ENCODE data around the gene RNU5D-1.
"Not testable (repeated sequence)": the region's sequence is repeated elsewhere in the genome, so short reads cannot be mapped to it uniquely, and the experiment has no call there.

Gene RNU5D-1

GRCh38 chr1:44724955-44725698 lies 5.8 kb downstream of the RNU5D-1 start:
- DNase-seq = no peak

DNA sequence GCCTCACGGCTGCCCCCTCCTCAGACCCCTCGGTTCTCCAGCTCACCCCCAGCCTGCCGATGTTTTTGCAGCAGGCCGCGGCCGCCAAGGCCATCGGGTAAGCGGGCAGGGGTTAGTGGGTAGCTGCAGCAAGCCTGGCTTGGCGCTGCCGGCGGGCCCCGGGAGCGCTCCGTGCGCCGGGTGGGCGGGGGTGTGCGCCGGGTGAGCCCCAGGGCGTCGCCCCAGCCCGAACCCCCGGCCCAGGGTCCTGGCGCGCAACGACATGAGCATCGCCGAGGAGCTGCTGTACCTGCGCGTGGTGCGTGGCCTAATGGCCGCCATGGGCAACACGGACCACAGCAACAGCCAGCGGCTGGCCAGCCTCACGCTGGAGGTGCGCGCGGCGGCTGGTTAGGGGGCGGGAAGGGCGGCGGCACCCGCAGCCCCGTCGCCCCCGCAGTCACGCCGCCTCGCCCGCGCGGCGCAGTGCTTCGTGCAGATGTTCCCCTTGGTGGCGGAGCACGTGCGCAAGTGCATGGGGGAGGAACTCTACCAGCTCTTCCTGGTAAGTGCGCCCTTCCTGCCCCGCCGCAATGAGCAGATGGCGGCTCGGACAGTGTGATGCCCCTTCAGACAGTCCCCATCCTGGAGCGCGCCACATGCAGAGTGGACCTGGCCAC lies 6.5 kb downstream of the RNU5D-1 start:
- no peak for DNase-seq

DNA sequence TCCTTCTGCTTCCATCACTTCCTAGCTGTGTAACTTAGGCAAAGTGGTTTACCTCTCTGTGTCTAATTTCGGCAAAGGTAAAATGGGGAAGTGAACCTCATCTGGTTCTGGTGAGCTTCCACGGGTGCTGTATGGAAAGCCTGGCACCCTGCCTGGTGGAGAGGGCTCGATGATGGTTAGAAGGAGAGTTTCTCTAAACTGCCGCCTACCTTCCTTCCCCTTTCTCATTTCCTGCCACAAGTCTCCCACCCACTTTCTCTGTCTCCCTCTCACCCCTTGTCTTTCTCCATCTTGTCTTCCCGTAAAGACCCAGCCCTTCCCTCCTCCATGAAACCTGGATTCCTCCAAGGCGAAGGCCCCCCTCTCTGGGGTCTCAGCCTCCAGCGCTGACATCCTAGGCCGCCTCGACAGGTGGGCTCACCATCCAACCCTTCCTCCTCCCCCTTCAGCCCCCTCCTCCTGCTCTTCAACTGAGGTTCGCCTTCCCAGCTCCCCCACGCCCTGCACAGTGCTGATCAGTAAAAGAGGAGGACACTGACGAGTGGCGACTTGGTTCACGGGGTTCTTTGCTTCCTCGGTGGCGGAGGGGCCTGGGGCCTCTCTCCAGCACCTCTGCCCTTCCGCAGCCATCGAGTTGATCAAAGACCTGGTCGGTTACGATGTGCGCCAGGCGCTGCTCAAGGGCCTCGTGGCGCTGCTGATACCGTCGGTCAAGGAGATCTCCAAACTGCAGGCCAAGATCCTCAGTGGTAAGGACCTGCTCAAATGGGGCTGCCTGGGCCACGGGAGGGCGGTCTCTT lies 7.3 kb downstream of the RNU5D-1 start:
- DNase-seq = peak; percentile 94

- no peak for DNase-seq
Measured at GRCh38 chr1:44723064-44723463, 7.9 kb downstream of the RNU5D-1 start.

GRCh38 chr1:44721485-44722361 lies 9.2 kb downstream of the RNU5D-1 start:
- peak; percentile 89 for DNase-seq

GRCh38 chr1:44720281-44720680 lies 10.7 kb downstream of the RNU5D-1 start:
- no peak for DNase-seq

DNA sequence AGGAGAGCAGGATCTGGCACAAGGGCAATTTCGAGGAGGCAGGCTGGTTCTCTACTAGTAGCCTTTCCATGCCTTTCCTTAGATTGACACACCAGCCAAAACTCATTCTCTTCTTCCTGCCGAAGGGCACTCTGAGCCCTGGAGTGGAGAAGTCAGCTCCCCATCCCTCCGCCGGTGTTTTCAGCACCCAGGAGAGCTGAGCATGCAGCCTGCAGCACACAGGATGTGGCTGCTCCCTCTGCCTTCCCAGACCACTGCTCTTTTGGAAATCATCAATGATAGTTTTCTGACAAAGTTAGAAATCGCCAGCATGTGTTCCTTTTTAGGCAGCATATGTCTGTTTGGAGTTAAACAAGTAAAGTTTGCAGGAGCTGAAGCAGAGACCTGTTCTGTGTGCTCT lies 11.7 kb downstream of the RNU5D-1 start:
- no peak for DNase-seq

DNA sequence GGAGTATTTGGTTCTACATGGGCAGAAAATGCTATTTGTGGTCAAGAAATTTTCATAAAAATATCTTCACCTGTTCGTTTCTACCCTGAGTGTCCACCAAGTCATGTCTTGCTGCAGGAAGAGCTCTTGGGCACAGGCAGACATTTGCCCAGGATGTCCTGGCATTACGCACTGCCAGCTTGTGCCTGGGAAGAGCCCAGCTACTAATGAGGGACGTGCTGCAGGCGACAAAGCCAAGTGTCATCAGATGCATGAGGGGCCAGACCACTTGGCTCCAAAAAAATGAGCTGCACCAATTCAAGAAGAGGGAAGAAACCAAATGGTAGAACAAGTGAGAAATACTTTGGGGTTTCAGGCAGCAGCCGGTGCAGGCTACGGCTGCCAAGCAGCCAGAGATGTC lies 12.9 kb downstream of the RNU5D-1 start:
- no peak for DNase-seq

DNA sequence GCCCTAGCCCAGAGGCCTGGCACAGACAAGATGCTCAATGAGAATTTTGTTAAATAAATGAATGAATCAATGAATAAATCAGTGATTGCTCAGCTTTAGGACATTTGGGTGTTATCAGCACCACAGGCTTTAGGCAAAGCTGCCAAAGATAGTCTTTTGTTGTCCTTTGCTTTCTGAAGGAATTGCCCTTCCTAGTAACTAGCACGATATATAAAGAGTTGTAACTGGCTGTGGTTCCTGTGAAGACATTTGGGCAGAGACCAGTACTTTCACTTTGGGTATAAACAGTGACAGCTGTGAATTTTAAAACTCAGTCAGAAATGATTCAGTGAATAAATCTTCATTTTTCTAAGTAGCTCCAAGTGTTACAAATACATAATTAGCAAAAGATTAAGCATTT lies 13.3 kb downstream of the RNU5D-1 start:
- no peak for DNase-seq

DNA sequence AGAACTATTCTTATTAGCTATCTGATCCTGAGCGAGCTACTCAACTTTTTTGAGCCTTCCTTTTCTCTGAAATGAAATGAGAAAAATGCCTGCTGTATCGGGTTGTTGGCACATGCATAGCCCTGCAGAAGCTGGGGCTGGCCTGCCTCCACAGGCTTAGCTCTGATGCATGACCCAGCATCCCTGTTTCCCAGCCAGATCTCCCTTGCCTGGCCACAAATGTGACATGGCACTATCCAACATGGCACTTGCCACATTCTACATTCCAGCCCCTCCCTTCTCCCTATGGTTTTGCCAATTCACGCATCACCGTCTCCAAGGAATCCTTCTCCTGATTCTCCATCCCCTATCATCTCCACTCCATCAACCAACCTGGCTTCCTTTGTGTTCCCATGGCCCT lies 13.8 kb downstream of the RNU5D-1 start:
- no peak for DNase-seq

DNA sequence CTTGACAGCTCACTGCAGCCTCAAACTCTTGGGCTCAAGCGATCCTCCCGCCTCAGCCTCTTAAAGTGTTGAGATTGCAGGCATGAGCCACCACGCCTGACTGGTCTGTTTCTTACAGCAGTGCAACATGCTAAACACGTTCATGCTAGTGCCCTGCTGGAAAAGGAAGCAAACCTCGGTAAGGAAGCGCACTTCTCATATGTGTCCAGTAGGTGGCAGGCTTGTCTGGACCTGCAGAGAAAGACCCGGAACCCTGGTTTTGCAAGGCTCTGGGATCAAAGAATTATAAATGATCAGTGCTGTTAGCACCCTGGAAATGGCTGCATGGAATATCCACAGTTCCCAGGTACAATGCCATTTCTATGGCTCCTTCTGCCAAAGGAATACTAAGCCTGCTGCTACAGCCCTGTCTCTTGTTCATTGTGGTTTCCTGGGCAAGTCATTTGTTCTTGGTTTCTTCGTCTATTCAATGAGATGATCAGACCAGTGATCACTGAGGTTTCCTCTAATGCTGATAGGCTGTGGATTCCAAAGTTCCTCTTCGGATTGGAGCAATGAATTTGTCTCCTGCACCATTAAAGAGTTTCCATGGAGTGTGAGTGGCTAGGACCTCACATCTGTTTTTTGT lies 15.9 kb downstream of the RNU5D-1 start:
- peak; percentile 86 for DNase-seq

- DNase-seq = no peak
Measured at GRCh38 chr1:44714532-44714931, 16.4 kb downstream of the RNU5D-1 start.

- peak; percentile 83 for DNase-seq
Measured at GRCh38 chr1:44713321-44713781, 17.6 kb downstream of the RNU5D-1 start.

GRCh38 chr1:44707959-44708831 lies 22.8 kb downstream of the RNU5D-1 start:
- peak; percentile 77 for DNase-seq

- DNase-seq = no peak
Measured at GRCh38 chr1:44707112-44707881, 23.7 kb downstream of the RNU5D-1 start.

- DNase-seq = no peak
Measured at GRCh38 chr1:44705938-44706337, 25.0 kb downstream of the RNU5D-1 start.

DNA sequence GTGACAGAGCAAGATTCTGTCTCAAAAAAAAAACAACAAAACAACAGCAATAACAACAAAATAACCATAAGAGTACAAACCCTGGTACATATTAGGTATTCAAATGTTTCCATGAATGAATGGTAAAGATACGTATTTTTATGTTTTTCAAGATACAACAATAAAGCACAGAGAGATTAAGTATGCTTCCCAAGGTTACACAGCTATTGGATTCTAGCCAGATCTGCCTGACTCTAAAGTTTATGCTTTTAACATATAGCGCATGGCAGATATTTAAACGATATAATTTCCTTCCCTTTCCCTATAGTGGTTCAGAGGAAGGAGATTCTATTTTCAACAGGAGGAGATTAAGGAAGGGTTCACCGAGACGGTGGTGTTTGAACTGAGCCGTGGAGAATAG lies 25.5 kb downstream of the RNU5D-1 start:
- no peak for DNase-seq

GRCh38 chr1:44701141-44701573 lies 29.8 kb downstream of the RNU5D-1 start:
- DNase-seq = no peak

DNA sequence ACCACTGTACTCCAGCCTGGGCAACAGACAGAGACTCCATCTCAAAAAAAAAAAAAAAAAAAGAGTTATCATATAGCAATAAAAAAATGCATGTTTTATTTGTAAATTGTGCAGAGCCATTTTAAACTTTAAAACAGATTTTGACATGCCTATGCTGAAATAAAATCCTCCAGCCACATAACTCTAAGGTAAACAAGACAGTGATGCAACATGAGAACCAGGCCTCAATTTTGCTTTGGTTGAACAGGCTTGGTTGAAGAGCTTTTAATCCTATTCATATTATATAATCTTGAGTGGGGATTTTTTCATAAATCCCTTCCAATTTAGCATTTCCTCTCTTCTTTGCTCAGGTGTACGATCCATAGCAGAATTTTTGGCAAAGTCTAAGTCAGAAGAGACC lies 30.4 kb downstream of the RNU5D-1 start:
- DNase-seq = no peak

GRCh38 chr1:44699375-44699774 lies 31.6 kb downstream of the RNU5D-1 start:
- not testable (repeated sequence) for DNase-seq

Measured in RPMI8226 (cell line).